HCT116 (cell line): ENCODE measurements around the gene SH3D19. TPM values are rescaled to one million over a fixed set of nuclear protein-coding genes. Genes with fewer than 3 reads are reported as not detected.

Source experiments
- ATAC-seq: fragments of 200-7000 bp; cut with Tn5 transposase; 2 replicates; pipeline ENCODE4 v1.9.1; 2020; ENCODE audit warnings: mild to moderate bottlenecking, moderate library complexity
- BruUV-seq: library from RNA; stranded (reverse); fragments of 400-500 nt; replicated peaks from 2 replicates; lab custom pipeline; 2021; lab: Mats Ljungman, UMichigan
- CTCF ChIA-PET: fragments of 300-600 bp; sonication (Branson Sonifier 250); formaldehyde crosslinking; loops from one replicate; lab custom pipeline; 2021; ENCODE audit warnings: antibody characterized with exemption; lab: Charles Lee
- POLR2A ChIA-PET: fragments of 300-600, 350-600 bp; sonication (Branson Sonifier 250); formaldehyde crosslinking; loops from one replicate; lab custom pipeline; 2021; ENCODE audit warnings: antibody characterized with exemption; lab: Charles Lee
- RAD21 ChIA-PET, 2 experiments: fragments of 300-600 bp; sonication (Branson Sonifier 250); formaldehyde crosslinking; loops; one replicate each; lab custom pipeline; 2023; ENCODE audit warnings: low total read pairs in 2 of 2; ENCODE audit not compliant: uncharacterized antibody in 2 of 2, unreplicated experiment in 2 of 2, low non-redundant PET in 1 of 2; lab: Charles Lee
- DNase-seq: peaks from one replicate; pipeline ENCODE4 v3.0.0-alpha.2; 2010; ENCODE audit warnings: low read depth, low spot score
- H2AFZ ChIP-seq: fragments of 200-600 bp; shearing (Covaris generic), sonication (generic); 2 replicates; pipeline ENCODE4 v1.6.1; 2017; ENCODE audit warnings: low read depth, mixed run types, mixed read lengths, antibody characterized with exemption, low read length; ENCODE audit not compliant: poor library complexity, severe bottlenecking
- H3K27ac ChIP-seq: 2 replicates; pipeline ENCODE4 v1.5.1; 2012; ENCODE audit warnings: low read depth, low read length
- H3K27me3 ChIP-seq: fragments of 200-600 bp; sonication (generic); 2 replicates; pipeline ENCODE4 v1.6.1; 2016; ENCODE audit warnings: mixed run types, low read length, mixed read lengths; ENCODE audit not compliant: insufficient read depth
- H3K36me3 ChIP-seq, 2 experiments: fragments of 200-500 bp in 1 of 2; fragments of 200-600 bp in 1 of 2; sonication (Bioruptor generic) in 1 of 2; sonication (generic) in 1 of 2; 2 replicates each; pipeline versions ENCODE4 v1.5.1 to v1.6.1; 2014 to 2016; ENCODE audit warnings: low read length in 2 of 2, inconsistent platforms in 1 of 2, mixed read lengths in 1 of 2, mixed run types in 1 of 2; ENCODE audit not compliant: insufficient read depth in 2 of 2, control insufficient read depth in 1 of 2
- H3K4me1 ChIP-seq, 2 experiments: fragments of 200-600 bp in 1 of 2; sonication (generic) in 1 of 2; 2 replicates each; pipeline versions ENCODE4 v1.5.1 to v1.6.1; 2012 to 2017; ENCODE audit warnings: low read length in 2 of 2, inconsistent platforms in 1 of 2, mild to moderate bottlenecking in 1 of 2, mixed read lengths in 1 of 2, mixed run types in 1 of 2, moderate library complexity in 1 of 2; ENCODE audit not compliant: insufficient read depth in 2 of 2, control insufficient read depth in 1 of 2
- H3K4me2 ChIP-seq: fragments of 200-600 bp; sonication (generic); 2 replicates; pipeline ENCODE4 v1.6.1; 2017; ENCODE audit warnings: mixed run types, low read length, mixed read lengths
- H3K4me3 ChIP-seq, 2 experiments: fragments of 200-600 bp in 1 of 2; sonication (generic) in 1 of 2; replicated peaks in 1 of 2; 2 replicates each; pipeline ENCODE4 v1.5.1; 2011 to 2016; ENCODE audit warnings: low read length in 2 of 2, control low read depth in 1 of 2, low read depth in 1 of 2, mild to moderate bottlenecking in 1 of 2, mixed read lengths in 1 of 2, mixed run types in 1 of 2
- H3K79me2 ChIP-seq: fragments of 200-600 bp; sonication (generic); 2 replicates; pipeline ENCODE4 v1.6.1; 2017; ENCODE audit warnings: mild to moderate bottlenecking, mixed run types, low read length, moderate library complexity, mixed read lengths; ENCODE audit not compliant: insufficient read depth
- H3K9ac ChIP-seq: fragments of 200-600 bp; sonication (generic); 2 replicates; pipeline ENCODE4 v1.6.1; 2016; ENCODE audit warnings: low read length, mixed read lengths
- H3K9me2 ChIP-seq: fragments of 200-600 bp; sonication (generic), shearing (Covaris generic); 2 replicates; pipeline ENCODE4 v1.6.1; 2017; ENCODE audit warnings: mixed run types, mild to moderate bottlenecking, moderate library complexity; ENCODE audit not compliant: insufficient read depth
- H3K9me3 ChIP-seq, 2 experiments: fragments of 200-500 bp in 1 of 2; fragments of 200-600 bp in 1 of 2; sonication (Bioruptor generic) in 1 of 2; sonication (generic) in 1 of 2; 2 replicates each; pipeline ENCODE4 v1.6.1; 2014 to 2017; ENCODE audit warnings: low read length in 2 of 2, mixed read lengths in 2 of 2, inconsistent platforms in 1 of 2, low read depth in 1 of 2, mild to moderate bottlenecking in 1 of 2, mixed run types in 1 of 2, moderate library complexity in 1 of 2; ENCODE audit not compliant: control insufficient read depth in 1 of 2, insufficient read depth in 1 of 2
- H4K20me1 ChIP-seq: fragments of 200-600 bp; sonication (generic), shearing (Covaris generic); 2 replicates; pipeline ENCODE4 v1.6.1; 2017; ENCODE audit warnings: mixed run types, mild to moderate bottlenecking, moderate library complexity; ENCODE audit not compliant: insufficient read depth
- EGR1 ChIP-seq: IDR thresholded peaks from 2 replicates; pipeline ENCODE4 v1.6.1; 2012; ENCODE audit warnings: low read depth
- JUND ChIP-seq: IDR thresholded peaks from 2 replicates; pipeline ENCODE4 v1.6.1; 2012
- intact Hi-C: fragments of 100-400 bp; cut with micrococcal nuclease; formaldehyde crosslinking; loops from 2 replicates; pipeline ENCODE4 v1.10.0; 2022
- total RNA-seq: library from RNA; stranded (reverse); gene quantifications from one replicate; pipeline ENCODE4 v1.2.1, GENCODE V29; 2021; ENCODE audit not compliant: unreplicated experiment
- TF ChIP-seq, protein P1 (sequence below): IDR thresholded peaks from 2 replicates; pipeline ENCODE4 v1.6.1; 2012

Gene SH3D19
- total RNA-seq, 1 experiment from 2014 or later, result 37.5 TPM

DNA sequence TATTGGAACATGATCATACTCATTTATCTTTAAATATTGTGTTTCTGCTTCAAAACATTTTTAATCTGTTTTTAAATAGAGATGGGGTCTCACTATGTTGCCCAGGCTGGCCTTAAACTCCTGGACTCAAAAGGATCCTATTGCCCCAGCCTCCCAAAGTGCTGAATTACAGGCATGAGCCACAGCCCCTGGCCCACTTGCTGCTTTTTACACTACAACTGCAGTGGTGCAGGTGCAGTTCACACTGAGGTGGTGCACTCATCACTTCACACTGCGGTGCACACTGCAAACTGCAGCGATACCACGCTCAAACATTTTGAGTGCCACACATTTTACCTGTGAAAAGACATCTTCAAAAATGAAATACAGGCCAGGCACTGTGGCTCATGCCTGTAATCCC, 215.2 kb downstream of the SH3D19 start:
- ATAC-seq (no peak), DNase-seq (no peak)
- Histone ChIP-seq H3K27ac (no peak overlapping the region), H3K9ac (no peak overlapping the region), H3K27me3 (no peaks in the 10 kb centered on the region), H3K4me2 (no peak overlapping the region), H3K9me2 (no peaks in the 10 kb centered on the region), H3K36me3 (peaks cover 0 to 4% of the 10 kb centered on the region in 2 experiments; a peak in 1 of 4 replicates), H3K4me3 (no peak overlapping the region), H3K9me3 (no peaks in the 10 kb centered on the region), H3K79me2 (no peaks in the 10 kb centered on the region), H2AFZ (no peak overlapping the region), H4K20me1 (peaks cover 5% of the 10 kb centered on the region; the same call in 1 of the 2 replicates), H3K4me1 (no peaks in the 10 kb centered on the region)
- POLR2A ChIA-PET, result no interaction called here
- intact Hi-C loops, result loop anchor here (10.0 kb wide), 2 partner anchors 655 to 1285 kb away; partner anchors contain the start of gene GATB
- BruUV-seq, result no TSS peak
- CTCF ChIA-PET, result no interaction called here
- RAD21 ChIA-PET, result no interaction called here
- no peak for TF ChIP-seq EGR1

DNA sequence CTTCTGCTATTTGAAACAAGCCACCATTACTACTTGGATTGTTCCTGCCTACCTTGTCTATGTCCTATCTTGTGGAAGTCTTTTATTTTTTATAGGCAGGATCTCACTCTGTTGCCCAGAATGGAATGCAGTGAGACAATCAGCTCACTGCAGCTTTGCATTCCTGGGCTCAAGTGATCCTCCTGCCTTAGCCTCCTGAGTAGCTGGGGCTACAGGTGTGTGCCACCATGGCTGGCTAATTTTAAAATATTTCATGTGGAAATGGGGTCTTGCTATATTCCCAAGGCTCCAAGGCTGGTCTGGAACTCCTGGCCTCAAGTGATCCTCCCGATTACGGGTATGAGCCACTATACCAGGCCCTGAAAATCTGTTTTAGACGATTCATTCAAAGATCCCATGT, 218.3 kb downstream of the SH3D19 start:
- H2AFZ ChIP-seq, result no peak overlapping the region
- ATAC-seq (peak; percentile 5; the same call in 1 of the 2 replicates), DNase-seq (no peak)
- no peak overlapping the region for H3K4me3 ChIP-seq
- BruUV-seq, result no TSS peak
- H3K27ac ChIP-seq, result no peak overlapping the region
- H3K4me2 ChIP-seq, result no peak overlapping the region
- no peaks in the 10 kb centered on the region for H3K27me3 ChIP-seq
- peaks cover 24% of the 10 kb centered on the region; the same call in 1 of the 2 replicates for H4K20me1 ChIP-seq
- ChIA-PET POLR2A (no interaction called here), CTCF (no interaction called here), RAD21 (no interaction called here)
- H3K36me3 ChIP-seq, result peaks cover 20 to 33% of the 10 kb centered on the region in 2 experiments
- H3K9me2 ChIP-seq, result no peaks in the 10 kb centered on the region
- intact Hi-C loops, result no loop called here
- no peaks in the 10 kb centered on the region for H3K4me1 ChIP-seq
- H3K79me2 ChIP-seq, result peaks cover 19% of the 10 kb centered on the region
- H3K9ac ChIP-seq, result no peak overlapping the region
- H3K9me3 ChIP-seq, result no peaks in the 10 kb centered on the region
- TF ChIP-seq JUND, result 0 out of 2 replicates have a peak, but pooled peaks have one; percentile 6
- TF ChIP-seq, protein P1, sequence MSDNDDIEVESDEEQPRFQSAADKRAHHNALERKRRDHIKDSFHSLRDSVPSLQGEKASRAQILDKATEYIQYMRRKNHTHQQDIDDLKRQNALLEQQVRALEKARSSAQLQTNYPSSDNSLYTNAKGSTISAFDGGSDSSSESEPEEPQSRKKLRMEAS, result no peak
- TF ChIP-seq, all 23 proteins: peak for 1
